DND-41 (cell line): ENCODE data around the gene SMYD5.

Experiments used
- EZH2 ChIP-seq: IDR thresholded peaks from 3 replicates; pipeline ENCODE4 v1.6.1; 2012; ENCODE audit warnings: borderline replicate concordance, low read depth, mild to moderate bottlenecking, moderate library complexity, low read length, inconsistent platforms; ENCODE audit not compliant: severe bottlenecking
- TF ChIP-seq, protein P1 (sequence below): IDR thresholded peaks from 2 replicates; pipeline ENCODE4 v1.5.1; 2012; ENCODE audit warnings: borderline replicate concordance, low read length, moderate library complexity, mild to moderate bottlenecking; ENCODE audit not compliant: poor library complexity, severe bottlenecking; ENCODE audit errors: extremely low read depth

DNA sequence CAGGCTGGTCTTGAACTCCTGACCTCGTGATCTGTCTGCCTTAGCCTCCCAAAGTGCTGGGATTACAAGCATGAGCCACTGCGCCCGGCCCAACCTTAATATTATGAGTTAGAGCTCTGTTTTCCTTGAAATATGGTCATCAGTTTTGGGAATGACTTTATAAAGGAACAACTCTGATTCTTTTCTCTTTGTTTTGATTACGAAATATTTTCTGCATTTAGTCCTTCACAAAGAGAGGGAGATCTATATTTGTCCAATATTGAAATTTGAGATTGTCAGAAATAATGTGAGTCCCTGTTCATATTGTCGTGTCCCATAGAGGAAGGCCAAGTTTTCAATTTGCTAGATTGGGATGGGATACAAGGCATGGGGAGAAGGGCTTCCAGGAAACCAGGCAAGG is 3.1 kb downstream of the SMYD5 start:
- TF ChIP-seq, protein P1, sequence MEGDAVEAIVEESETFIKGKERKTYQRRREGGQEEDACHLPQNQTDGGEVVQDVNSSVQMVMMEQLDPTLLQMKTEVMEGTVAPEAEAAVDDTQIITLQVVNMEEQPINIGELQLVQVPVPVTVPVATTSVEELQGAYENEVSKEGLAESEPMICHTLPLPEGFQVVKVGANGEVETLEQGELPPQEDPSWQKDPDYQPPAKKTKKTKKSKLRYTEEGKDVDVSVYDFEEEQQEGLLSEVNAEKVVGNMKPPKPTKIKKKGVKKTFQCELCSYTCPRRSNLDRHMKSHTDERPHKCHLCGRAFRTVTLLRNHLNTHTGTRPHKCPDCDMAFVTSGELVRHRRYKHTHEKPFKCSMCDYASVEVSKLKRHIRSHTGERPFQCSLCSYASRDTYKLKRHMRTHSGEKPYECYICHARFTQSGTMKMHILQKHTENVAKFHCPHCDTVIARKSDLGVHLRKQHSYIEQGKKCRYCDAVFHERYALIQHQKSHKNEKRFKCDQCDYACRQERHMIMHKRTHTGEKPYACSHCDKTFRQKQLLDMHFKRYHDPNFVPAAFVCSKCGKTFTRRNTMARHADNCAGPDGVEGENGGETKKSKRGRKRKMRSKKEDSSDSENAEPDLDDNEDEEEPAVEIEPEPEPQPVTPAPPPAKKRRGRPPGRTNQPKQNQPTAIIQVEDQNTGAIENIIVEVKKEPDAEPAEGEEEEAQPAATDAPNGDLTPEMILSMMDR: no peak
- no peak for TF ChIP-seq EZH2
